GM21367 (cell line): ENCODE data around the gene CD9.
"Not testable (repeated sequence)": the region's sequence is repeated elsewhere in the genome, so short reads cannot be mapped to it uniquely, and the experiment has no call there.

ENCODE experiments used
- ATAC-seq: cut with Tn5 transposase; IDR thresholded peaks from one replicate; pipeline ENCODE4 v1.9.1; 2021; ENCODE audit not compliant: unreplicated experiment

Gene CD9

DNA sequence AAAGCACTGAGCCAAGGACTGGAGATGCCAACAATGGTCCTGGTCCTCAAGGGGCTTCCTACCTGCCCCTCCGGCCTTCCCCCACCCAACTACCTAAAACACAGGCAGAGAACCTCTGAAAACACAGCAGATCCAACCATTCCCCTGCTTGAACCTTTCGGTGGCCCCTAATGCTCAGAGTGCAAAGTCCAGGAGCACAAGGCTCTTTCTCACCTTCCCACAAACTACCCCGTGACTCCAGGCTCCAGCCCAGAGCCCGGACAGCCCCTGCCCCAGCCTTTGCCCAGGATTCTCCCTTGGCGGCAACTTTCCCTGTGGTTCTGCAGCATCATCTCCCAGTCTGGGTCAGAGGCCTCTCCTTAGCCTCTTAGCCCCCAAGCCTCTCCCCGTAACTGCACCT is 1.6 kb upstream of the CD9 start:
- no peak for ATAC-seq

DNA sequence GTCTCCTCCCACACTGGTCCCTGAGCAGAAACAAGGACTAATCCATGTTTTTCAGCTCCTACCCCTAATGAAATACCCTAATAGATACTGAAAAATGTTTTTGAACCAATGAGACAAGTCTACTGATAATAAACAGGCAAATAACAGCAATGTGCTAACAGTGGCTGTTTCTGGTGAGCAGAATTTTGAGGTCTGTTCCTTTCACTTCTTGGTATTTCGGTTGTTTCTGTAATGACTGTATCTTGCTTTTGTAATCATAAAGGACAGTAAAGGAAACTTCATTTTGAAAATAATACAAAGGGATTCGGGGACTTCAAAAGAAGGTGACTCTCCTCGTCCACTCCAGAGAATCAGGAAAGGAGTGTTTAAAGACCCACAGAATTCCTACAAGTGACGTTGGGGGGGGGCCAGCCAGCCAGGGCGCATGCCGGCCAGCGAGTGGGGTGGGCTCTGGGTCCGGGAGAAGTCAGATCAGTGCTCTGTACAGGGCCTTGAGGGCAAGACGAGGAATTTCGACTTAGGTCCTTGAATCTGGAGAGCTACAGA is 1.1 kb upstream of the CD9 start:
- ATAC-seq: no peak

DNA sequence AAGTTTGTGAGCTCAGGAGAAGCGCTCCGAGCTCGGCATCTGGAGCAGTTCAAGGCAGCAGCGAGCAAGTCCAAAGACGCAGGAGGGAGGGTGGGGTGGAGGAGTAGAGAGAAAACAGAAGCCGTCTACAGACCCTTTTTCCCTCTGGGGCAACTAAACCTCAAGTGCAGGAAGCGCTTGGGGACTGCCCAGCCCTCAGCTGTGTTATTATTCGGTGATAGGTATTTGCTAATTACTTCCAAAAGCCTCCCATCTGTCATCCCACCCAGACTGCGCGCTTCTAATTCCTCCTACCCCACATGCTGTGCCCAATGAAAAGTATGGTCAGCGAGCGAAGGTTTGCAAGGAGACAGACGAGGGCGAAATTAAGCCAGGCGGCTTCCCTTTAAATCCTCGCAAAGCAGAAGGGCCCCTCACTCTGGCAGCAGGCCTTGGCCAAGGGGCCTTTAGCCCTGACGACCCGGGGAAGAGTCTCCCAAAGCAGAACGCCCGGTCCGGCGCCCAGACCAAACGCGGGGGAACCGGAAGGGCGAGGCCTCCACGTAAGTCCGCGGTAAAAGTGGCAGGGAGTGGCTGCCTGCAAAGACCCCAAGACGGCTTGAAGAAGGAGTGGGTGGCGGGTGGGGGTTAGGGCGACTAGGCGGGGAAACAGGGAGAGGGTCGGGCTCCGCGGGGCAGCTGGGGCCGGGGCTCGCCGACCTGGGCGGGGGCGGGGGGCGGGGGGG is 507 bp upstream of the CD9 start:
- ATAC-seq: no peak

DNA sequence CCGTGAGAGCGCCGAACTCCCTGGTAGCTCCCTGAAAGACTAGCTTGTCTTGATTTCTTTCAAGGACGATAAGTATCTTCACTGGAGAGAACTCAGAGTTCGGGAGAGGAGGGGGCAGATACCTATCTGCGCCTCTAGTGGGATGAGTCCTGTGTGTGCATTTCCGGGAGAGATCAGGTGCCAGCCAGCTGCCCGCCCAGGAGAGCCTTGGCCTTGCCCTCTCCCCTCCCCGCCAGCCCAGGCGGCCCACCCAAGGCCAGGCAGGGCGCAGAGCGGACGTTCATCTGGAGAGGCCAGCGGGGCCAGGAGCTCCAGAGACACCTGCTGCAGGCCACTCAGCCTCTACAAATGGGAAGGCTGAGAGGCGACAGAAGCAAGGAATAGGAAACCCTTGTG is 1.0 kb downstream of the CD9 start:
- no peak for ATAC-seq

DNA sequence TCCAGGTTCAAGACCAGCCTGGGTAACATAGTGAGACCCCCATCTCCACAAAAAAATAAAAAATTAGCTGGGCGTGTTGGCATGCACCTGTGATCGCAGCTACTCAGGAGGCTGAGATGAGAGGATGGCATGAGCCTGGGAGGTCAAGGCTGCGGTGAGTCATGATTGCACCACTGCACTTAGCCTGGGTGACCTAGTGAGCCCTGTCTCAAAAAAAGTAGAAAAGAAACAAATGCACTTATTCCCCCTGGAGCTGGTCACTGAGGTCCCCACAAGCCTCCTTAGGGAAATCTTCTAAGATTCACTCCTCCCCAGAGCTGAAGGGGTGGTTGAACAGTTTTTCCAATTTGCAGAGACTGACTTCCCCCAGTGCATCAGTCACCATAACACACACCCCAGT is 1.6 kb downstream of the CD9 start:
- no peak for ATAC-seq

DNA sequence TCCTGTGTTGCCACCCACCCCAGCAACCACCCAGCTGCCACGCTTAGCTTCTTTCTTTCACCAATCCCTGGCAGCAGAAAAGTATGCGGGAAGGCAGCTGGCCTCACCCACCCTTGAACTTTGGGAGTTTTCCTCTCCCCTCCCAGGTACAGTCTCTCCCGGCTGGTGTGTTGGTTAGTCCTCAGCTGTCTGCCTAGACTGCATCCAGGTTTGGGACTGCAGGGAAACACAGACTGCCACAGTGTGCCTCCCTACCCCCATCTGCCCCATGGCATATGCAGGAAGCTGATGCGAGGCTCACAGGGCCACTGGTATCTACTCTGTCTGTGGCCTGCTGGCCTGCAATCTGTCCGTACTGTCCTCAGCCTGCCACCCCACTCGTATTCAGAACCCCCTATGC is 2.1 kb downstream of the CD9 start:
- no peak for ATAC-seq

DNA sequence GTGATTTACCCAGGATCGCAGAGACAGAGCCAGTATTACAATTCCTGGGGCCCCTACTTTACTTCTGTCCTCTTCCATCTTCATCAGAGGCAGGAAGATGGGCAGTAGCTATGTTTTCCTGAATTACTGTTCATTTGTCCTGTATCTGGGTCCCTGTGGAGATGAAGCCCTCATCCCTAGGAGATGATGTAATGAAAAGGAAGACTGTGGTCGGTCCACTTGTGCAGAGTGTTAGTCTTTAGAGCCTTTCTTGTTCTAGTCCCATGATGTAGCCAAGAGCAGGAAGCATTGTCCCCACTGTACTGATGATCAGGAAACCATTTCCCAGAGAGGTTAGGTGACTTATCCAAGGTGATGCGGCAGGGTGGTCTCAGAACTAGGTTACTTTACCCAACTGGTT is 2.6 kb downstream of the CD9 start:
- no peak for ATAC-seq

DNA sequence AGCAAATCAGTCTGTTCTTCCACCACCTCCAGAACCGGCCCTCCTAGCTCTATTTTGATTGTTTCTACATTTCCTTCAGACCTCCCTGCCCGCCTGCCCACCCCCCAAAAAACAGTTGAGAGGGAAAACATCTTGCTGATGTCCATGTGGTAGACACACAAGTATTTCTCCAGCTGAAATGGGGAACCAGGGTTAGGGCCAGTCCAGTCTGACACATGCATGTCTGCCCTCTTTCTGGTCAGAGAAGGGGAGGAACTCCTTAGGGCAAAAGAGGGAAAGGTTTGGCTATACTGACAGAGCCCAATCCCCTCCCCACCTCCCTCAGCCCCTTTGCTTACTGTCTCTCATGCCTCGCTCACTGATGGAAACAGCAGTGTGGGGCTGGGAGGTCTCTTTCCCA is 3.4 kb downstream of the CD9 start:
- no peak for ATAC-seq

DNA sequence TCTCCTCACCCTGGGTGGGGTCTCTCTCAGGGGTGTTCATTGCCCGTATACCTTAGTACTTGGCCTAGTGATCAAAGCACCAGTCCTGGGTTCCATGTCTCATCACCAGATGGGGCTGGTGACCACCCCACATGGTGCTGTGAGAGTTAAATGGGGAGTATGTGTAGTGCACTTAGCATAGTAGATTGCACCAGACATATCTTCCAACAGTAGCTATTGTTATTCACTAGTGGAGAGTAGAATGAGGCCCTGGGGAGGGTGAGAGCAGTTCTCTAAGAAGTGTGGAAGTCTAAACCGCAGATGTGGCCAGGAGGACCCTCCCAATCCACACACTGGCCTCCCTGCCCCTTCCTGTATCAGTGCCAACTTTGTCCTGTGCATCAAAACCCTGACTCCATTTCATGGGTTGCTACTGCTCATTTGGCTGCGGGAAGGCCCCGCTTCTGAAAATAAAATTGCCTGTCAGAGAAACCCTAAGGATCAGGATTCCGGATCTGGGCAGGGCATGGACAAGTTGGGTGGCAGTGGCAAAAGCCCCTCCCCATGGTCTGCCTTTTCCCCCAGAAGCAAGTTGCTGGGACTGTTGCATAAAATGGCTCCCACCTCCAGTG is 4.4 kb downstream of the CD9 start:
- ATAC-seq: no peak

DNA sequence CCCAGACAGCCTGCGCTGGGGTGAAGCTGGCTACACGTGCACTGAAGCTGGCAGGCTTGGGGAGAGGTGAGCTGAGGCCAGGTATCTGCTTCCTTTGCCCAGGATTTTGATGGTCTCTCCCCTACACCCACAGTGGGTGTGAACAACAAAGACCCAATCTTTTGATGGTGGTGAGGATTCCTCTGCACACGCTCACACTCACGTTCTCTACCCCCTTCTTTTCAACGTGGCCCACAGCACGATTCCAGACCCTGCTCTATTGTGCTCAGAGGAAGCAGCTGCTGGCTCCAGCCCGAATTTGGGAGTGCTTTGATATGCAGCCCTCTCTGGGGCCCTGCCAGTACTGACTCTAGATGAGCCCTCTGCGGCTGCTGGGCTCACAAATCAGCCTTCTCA is 4.9 kb downstream of the CD9 start:
- no peak for ATAC-seq

DNA sequence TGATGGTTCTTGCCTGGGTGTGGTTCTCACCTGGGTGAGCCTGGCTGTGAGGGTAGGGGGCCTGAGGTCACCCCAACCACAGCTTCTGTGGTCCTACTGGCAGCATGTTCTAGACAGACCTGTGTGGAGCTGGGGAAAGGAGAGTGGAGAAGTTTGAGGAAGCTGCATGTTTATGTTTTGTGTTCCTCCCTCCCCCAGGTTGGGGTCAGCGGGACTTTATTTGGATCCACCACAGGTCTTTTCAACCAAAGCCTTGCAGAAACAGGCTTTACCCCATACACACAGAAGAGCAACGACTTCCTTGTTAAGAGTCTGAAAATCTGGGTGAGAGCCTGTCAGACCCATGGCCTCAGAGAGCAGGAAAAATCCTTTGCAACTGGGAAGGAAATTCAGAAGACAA is 5.6 kb downstream of the CD9 start:
- no peak for ATAC-seq

DNA sequence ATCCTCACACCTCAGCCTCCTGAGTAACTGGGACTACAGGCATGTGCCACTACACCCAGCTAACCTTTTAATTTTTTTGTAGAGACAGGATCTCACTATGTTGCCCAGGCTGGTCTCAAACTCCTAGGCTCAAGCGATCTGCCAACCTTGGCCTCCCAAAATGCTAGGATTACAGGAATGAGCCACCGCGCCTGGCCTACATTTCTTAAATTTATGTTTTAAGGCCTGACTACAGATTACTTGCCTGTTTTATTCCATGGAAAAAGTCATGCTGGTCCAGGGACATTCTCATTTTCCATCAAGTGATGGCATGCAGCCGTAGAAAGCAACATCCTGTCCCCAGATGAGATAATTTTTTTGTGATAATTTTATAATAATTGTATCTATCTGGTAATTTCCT is 6.1 kb downstream of the CD9 start:
- no peak for ATAC-seq

DNA sequence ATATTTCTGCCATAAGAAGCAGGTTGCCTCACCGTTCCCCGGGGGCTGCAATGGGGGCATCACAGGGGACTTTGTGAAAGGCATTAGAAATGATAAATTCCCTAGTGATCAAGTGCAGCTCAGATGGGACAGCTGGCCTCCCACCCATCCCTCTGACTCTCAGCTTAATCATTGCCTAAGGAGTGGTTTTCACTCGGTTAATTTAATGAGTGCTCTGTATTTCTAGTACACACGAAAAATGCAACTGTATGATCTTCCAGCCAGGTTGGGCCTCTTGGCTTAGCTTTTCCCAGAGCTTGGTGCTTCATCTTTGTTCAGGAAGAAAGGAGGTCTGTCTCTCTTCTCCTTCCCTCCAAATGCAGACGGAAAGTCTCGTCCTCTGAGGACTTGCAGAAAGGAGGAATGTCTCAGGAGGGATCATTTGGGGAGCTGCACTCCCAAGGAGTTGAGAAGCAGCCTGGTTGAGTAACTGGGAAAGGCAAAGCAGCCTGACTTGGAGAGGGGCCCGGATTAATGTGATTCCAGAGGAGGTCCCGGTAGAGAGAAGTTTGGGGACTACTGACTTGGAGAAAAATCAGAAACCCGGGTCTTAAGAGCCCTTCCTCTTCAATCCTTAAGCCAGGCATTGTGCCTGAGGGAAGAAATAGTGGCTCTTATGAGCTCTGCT is 7.2 kb downstream of the CD9 start:
- ATAC-seq: no peak

DNA sequence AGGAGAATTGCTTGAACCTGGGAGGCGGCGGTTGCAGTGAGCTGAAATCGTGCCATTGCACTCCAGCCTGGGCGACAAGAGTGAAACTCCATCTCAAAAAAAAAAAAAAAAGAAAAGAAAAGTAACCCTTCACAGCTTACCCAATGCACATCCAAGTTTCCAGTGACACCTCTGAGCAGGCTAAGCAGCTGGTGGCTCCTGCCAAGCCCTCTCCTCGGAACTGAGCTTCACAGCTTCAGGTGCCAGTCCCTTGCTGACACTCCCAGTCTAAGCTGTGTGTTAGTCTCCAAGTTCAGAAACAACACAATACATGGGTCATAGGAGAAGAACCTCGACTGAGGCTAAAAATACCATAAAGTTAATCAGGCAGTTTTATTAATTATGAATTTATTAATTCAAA is 7.9 kb downstream of the CD9 start:
- ATAC-seq: no peak

DNA sequence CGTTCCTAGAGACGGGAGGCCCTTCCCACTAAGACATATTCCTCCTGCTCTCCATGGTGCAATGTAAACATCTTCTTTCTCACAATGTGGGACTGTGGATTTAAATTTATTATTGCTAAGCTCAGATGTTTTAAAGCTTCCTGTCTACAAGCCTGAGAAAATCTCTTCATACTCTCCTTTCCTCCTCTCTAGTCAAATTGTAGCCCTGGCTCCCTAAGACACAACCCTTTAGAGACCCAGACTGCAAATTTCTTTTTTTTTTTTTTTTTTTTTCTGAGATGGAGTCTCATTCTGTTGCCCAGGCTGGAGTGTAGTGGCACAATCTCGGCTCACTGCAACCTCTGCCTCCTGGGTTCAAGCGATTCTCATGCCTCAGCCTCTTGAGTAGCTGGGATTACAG is 9.2 kb downstream of the CD9 start:
- not testable (repeated sequence) for ATAC-seq

DNA sequence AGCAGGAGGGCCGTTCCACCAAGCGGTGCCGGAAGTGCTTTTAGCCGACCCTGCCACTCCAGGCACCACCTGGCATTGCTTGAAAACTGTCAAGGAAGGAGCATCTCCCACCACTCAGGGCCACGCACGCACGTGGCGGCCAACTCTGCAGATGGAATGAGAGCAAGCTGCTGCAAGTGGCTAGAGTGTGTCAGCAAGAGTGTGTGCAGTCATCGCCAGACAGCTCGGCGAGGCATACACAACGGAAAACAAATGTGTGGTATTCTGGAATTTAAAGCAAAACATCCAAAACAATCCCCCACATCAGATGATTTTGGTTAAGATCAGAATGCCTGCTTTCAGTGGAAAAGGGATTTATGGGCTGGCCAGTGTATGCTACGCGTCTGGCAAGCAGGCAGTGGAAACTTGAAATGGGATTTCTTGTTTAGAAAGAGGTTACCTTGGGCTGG is 11.2 kb downstream of the CD9 start:
- ATAC-seq: no peak

DNA sequence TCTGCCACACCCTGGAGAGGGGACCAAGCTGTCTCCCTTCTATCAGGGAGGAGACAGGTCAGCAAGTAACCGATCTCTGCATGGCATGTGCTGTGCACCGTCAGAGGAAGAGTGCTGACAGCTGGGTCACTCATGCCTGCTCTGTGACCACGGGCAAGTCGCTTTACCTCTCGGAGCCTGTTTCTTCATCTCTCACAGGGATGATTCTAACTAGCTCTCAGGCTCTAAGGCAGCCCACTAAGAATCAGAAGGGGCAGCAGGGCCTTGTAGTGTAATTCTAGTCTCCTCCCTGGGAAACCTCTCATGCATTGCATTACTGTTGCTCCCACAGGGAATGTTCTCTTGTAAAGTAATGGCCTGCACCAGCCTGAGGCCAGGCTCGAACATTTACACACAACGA is 11.9 kb downstream of the CD9 start:
- ATAC-seq: no peak

DNA sequence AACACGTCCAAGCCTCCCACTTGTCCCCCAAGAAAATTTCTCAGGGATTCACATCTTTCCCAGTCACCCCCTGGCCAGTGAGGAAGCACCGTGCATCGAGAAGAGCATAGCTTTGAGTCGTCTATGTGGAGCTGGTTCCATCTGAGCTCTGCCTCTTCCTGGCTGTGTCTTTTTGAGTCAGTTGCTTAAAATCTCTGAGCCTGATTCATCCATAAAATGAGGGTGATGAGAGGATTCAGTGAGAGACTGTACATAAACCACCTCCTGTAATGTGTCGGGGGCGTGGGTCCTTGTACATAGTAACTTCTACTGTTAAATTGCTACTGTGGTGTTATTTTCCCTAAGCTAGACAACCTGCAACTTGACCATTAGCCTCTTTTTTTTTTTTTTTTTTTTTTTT is 13.8 kb downstream of the CD9 start:
- ATAC-seq: no peak

DNA sequence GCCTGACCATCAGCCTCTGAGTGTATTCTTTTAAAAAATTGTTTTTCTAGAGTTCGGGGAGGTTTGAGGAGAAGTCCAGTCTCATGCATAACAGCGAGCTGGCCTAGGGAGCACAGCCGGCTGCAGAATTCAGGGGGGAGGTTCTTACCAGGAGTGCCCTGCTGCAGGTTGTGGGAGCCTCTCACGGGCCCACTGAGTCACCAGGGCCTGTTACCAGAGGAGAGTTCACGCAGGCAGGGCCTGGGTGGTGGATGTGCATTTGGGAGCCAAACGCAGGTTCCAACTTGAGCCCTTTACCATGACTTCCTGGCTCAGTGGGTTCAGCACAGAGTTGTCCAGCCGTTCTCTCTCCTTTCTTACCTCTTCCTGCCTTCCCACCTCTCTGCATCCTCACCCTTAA is 14.4 kb downstream of the CD9 start:
- ATAC-seq: no peak

DNA sequence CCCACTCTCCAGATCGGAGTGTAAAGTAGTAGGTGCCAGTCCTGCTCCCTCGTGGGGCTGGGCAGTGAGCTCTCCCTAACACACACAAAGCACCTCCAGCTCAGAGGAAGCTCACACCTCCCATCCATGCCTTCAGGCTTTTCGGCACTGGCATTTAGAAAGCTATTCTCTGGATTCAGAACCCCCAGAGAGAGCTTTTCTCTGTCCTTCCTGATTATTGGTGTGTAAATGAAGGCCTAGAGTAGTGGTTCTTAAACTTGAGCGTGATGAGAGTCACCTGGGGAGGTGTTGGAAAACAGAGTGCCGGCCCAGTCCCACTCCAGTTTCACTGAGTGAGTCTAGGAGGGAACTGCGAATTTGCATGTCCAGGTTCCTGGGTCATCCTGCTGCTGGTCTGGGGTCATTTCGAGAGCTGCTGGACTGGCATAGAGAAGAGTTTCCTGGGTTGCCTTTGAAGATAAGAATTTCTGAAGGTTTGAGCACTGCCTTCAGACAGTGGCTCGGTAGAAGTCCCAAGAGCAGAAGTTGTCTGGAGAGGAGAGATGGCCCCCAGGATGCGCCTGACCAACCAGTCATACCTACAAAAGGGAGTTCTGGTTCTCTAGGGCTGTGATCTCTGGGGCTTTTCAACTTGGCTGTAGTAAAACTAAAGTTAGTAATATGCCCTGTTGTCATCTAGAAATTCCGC is 15.1 kb downstream of the CD9 start:
- no peak for ATAC-seq

DNA sequence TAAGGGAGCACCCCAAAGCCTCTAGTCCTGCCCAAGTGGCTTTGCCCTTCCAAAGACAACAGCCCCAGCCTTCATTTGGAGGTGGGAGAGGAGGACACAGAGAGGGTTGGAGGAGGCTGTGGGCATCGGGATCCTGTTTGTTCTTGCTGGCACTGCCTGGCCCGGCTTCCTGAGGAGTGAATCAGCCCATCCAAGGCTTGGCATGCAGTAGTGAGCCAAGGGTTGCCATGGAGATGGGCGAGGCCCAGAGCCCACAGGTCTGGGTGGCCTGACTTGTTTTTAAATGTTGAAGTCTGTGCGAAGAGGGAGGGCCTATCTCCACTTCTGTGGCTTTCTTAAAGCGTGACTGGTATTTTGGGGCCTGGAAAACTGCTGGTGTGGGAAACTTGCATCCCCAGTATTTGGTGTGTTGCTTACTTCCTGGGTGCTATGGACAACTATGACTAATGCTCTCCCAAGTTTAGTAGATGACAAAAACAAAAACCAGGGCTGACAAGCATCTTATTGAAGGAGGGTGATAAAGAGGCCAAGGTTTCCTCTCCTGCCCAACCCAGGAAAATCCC is 15.8 kb downstream of the CD9 start:
- ATAC-seq: no peak
